Effector CD8-positive, alpha-beta T cell (primary cell): ENCODE measurements around the gene BCL3.

ENCODE experiments used
- DNase-seq: peaks from one replicate; lab custom pipeline; 2025; lab: John Stamatoyannopoulos, UW

The BCL3 gene

DNA sequence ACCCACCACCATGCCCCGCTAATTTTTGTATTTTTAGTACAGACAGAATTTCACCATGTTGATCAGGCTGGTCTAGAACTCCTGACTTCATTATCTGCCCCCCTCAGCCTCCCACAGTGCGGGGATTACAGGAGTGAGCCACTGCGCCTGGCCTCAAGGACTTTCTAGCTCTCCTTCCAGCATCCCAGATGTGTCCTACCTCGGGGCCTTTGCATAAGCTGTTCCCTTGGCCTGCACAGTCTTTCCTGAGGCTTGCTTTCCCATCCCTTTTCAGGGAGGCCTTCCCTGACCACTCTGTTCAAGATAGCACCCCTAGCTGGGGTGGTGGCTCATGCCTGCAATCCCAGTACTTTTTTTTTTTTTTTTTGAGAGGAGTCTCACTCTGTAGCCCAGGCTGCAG is 46.1 kb downstream of the BCL3 start:
- no peak for DNase-seq

- no peak for DNase-seq
These were observed 47.0 kb downstream of the BCL3 start for GRCh38 chr19:44795398-44795987.

- DNase-seq = no peak
These were observed 48.2 kb downstream of the BCL3 start for GRCh38 chr19:44796701-44797115.

DNA sequence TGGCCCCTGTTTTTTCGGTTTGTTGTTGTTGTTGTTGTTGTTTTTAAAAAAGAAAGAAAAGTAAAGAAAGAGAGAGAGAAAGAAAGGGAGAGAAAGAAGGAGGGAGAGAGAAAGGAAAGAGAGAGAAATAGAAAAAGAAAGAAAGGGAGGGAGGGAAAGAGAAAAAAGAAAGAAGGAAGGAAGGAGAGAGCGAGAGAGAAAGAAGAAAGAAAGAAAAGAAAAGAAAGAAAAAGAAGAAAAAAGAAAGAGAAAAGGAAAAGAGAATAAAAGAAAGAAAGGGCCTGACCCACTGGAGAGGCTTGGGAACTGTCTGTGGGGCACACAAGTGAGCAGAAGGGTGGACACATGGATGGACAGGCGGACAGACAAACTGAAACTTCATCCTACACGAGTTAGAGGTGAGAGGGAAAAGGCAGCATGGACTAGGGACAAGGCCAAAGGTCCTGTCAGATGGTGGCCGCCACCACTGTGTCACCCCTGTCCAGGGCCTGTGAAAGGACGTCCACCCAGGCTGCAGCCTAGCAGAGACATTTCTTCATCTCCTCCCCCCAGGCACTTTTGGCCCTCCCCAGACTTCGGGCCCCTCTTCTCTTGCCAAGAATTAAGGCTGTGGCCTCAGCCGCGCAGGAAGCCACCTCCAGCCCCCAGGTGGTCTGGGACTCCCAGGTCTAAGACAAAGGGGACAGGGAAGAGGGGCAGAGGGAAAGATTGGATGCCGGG is 51.3 kb downstream of the BCL3 start:
- DNase-seq = no peak

- DNase-seq = peak; percentile 75
These were observed 52.0 kb downstream of the BCL3 start for GRCh38 chr19:44800461-44800860.

- no peak for DNase-seq
These were observed 55.2 kb downstream of the BCL3 start for GRCh38 chr19:44803442-44804428.

- no peak for DNase-seq
These were observed 57.8 kb downstream of the BCL3 start for GRCh38 chr19:44806291-44806690.

- DNase-seq = no peak
These were observed 58.7 kb downstream of the BCL3 start for GRCh38 chr19:44807162-44807561.

DNA sequence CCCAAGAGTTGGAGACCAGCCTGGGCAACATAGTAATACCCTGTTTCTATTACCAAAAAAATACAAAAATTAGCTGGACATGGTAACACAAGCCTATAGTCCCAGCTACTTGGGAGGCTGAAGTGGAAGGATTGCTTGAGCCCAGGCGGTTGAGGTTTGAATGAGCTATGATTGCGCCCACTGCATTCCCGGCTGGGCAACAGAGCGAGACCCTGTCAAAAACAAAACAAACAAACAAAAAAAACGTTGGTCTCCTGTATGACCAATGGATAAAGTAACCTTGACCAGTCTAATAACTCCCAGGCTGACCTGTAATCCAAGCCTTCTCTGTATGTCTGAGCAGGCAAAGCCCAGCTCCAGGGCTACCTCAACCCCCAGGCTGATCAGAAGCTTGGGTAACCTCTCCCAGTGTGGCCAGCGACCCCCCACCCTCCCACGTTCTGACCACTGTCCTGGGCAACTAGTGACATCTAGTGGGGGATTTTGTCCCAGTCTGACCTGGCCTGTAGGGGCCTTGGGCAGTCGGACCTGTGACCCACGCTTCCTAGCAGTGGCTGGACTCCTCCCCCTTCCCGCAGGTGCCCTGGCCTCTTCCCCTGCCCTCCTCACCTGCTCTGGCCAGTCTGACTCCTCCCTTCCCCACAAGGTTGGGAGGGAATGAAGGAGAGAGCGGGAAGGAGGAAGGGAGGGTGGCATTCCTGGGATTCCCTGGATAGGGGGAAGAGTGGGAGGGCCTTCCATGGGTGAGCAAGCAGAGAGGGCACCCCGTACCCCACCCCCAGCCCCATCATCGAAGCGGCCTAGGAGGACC is 59.3 kb downstream of the BCL3 start:
- no peak for DNase-seq

GRCh38 chr19:44808463-44809371 is 60.2 kb downstream of the BCL3 start, which contains the start of gene BCAM:
TSS of gene BCAM (plus strand) at chr19:44809103. CDS start at chr19:44809125, 22 bp downstream.
- DNase-seq = no peak
